Measurements from ENCODE around the gene PDYN.

- TF ChIP-seq CTCF (IDR thresholded peaks at IDR 0.05) = no peak
- no peak for TF ChIP-seq EP300 (IDR thresholded peaks at IDR 0.05)
- no peak for TF ChIP-seq POLR2AphosphoS5 (IDR thresholded peaks at IDR 0.05)
These were observed 1.9 kb upstream of the PDYN start for GRCh38 chr20:1995531-1996310.

Measured in stomach (tissue), 4 donors.